ENCODE results near the gene CD247. TPM values are rescaled to one million over a fixed set of nuclear protein-coding genes. Genes with fewer than 3 reads are reported as not detected.

CD247 gene
- total RNA-seq, 1 experiment from 2014 or later, result 0.97 TPM

GRCh38 chr1:167516404-167517388 is 1.6 kb downstream of the CD247 start:
- Mint-ChIP-seq H3K9me3 (ENCODE audit: low read depth, unreplicated experiment) (no peaks in the 10 kb centered on the region), H3K27me3 (ENCODE audit: unreplicated experiment) (peaks cover 65% of the 10 kb centered on the region), H3K36me3 (ENCODE audit: insufficient read depth, unreplicated experiment) (no peaks in the 10 kb centered on the region), H3K27ac (ENCODE audit: unreplicated experiment) (no peak overlapping the region), H3K4me1 (ENCODE audit: low read depth, unreplicated experiment) (no peaks in the 10 kb centered on the region), H3K4me3 (ENCODE audit: low read depth, unreplicated experiment) (no peak overlapping the region)
- CTCF ChIA-PET, result interaction anchor here (0.5 kb wide), 1 partner anchor 12 kb away, joined by 5 read pairs; no protein-coding TSS in a partner anchor
- no peak for TF ChIP-seq CTCF (IDR thresholded peaks at IDR 0.05; ENCODE audit: unreplicated experiment)
- intact Hi-C loops (cut with micrococcal nuclease; ENCODE audit: unreplicated experiment), result no loop called here
- DNase-seq, result no peak
- BruUV-seq (replicated peaks), result no TSS peak

- intact Hi-C loops (cut with micrococcal nuclease; ENCODE audit: unreplicated experiment), result no loop called here
- DNase-seq, result no peak
- Mint-ChIP-seq H3K4me3 (ENCODE audit: low read depth, unreplicated experiment) (no peak overlapping the region), H3K27me3 (ENCODE audit: unreplicated experiment) (peaks cover 66% of the 10 kb centered on the region), H3K4me1 (ENCODE audit: low read depth, unreplicated experiment) (no peaks in the 10 kb centered on the region), H3K27ac (ENCODE audit: unreplicated experiment) (no peak overlapping the region), H3K36me3 (ENCODE audit: insufficient read depth, unreplicated experiment) (no peaks in the 10 kb centered on the region), H3K9me3 (ENCODE audit: low read depth, unreplicated experiment) (no peaks in the 10 kb centered on the region)
- TF ChIP-seq CTCF (IDR thresholded peaks at IDR 0.05; ENCODE audit: unreplicated experiment), result no peak
- BruUV-seq (replicated peaks), result no TSS peak
- CTCF ChIA-PET, result no interaction called here
Observed at GRCh38 chr1:167515893-167516321, 2.4 kb downstream of the CD247 start.

GRCh38 chr1:167515461-167515860 is 2.9 kb downstream of the CD247 start:
- H3K9me3 Mint-ChIP-seq (ENCODE audit: low read depth, unreplicated experiment), result no peaks in the 10 kb centered on the region
- H3K27me3 Mint-ChIP-seq (ENCODE audit: unreplicated experiment), result peaks cover 66% of the 10 kb centered on the region
- H3K4me3 Mint-ChIP-seq (ENCODE audit: low read depth, unreplicated experiment), result no peak overlapping the region
- H3K27ac Mint-ChIP-seq (ENCODE audit: unreplicated experiment), result no peak overlapping the region
- TF ChIP-seq CTCF (IDR thresholded peaks at IDR 0.05; ENCODE audit: unreplicated experiment), result no peak
- no peak for DNase-seq
- CTCF ChIA-PET, result no interaction called here
- no peaks in the 10 kb centered on the region for H3K36me3 Mint-ChIP-seq (ENCODE audit: insufficient read depth, unreplicated experiment)
- no peaks in the 10 kb centered on the region for H3K4me1 Mint-ChIP-seq (ENCODE audit: low read depth, unreplicated experiment)
- BruUV-seq (replicated peaks), result no TSS peak
- intact Hi-C loops (cut with micrococcal nuclease; ENCODE audit: unreplicated experiment), result no loop called here

- intact Hi-C loops (cut with micrococcal nuclease; ENCODE audit: unreplicated experiment), result no loop called here
- H3K4me1 Mint-ChIP-seq (ENCODE audit: low read depth, unreplicated experiment), result no peaks in the 10 kb centered on the region
- DNase-seq, result no peak
- BruUV-seq (replicated peaks), result no TSS peak
- H3K9me3 Mint-ChIP-seq (ENCODE audit: low read depth, unreplicated experiment), result no peaks in the 10 kb centered on the region
- H3K36me3 Mint-ChIP-seq (ENCODE audit: insufficient read depth, unreplicated experiment), result no peaks in the 10 kb centered on the region
- peaks cover 66% of the 10 kb centered on the region for H3K27me3 Mint-ChIP-seq (ENCODE audit: unreplicated experiment)
- no peak for TF ChIP-seq CTCF (IDR thresholded peaks at IDR 0.05; ENCODE audit: unreplicated experiment)
- CTCF ChIA-PET, result no interaction called here
- H3K27ac Mint-ChIP-seq (ENCODE audit: unreplicated experiment), result no peak overlapping the region
- H3K4me3 Mint-ChIP-seq (ENCODE audit: low read depth, unreplicated experiment), result no peak overlapping the region
Observed at GRCh38 chr1:167514288-167514687, 4.0 kb downstream of the CD247 start.
